COLO829 (cell line): Measurements from ENCODE around the gene GDF15.

Experiments
- DNase-seq: peaks from one replicate; pipeline ENCODE4 v3.0.0; 2012; ENCODE audit warnings: low spot score

The GDF15 gene

DNA sequence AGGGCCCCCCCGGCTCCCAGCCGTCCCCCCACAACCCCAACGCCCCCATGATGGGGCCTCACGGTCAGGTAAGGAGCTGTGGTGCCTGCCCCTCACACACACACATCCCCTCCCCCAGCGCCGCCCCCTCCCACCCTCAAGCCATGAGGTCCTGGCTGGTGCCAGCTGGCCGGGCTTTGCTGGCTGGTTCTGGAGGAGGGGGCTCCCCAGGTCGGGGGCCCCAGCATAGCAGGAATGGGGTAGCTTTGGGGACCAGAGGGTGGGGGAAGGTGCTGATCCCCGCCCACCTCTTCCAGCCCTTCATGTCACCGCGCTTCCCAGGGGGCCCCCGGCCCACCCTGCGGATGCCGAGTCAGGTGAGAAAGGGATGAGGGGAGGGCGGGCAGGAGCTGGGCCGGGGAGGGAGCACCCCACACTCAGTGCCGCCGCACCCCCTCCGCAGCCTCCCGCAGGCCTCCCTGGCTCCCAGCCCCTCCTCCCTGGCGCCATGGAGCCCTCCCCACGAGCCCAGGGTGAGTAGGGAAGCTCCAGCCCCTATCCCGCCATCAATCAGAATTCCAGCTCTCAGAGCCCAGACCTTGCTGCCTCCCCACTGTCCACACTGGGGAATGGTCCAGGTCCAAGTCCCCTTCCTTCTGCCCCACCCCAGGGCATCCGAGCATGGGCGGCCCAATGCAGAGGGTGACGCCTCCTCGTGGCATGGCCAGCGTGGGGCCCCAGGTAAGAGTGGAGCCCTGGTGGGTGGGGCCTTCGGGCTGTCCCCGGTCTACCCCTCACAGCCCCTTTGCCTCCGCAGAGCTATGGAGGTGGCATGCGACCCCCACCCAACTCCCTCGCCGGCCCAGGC is 45.6 kb downstream of the GDF15 start:
- no peak for DNase-seq

DNA sequence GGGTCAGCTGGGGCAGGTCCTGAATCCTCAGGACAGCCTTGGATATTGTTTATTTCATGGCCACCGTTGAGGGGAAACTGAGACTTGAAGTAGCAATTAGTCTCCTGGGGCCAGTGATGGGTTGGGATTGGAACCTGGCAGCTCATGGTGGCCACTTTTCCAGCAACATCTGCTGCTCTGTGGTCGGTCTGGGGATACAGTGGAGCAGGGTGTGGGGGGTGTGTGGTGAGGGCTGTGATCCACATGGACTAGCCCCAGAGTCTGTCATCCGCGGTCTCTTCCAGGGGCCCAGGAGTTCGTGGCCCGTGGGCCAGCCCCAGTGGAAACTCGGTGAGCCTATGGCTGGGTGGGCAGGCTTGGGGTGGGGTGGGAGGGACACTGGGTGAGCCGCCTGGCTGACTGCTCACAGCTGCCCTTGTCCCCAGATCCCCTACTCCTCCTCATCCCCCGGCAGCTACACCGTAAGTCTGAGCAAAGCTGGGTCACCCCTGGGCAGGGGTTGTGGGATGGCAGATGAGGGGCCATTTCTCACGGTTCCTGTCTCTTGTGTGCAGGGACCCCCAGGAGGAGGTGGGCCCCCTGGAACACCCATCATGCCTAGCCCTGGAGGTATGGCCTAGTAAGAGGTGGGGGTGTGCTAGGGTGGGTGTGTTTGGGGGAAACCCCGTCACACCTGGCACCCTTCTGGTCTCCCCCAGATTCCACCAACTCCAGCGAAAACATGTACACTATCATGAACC is 46.5 kb downstream of the GDF15 start:
- no peak for DNase-seq

DNA sequence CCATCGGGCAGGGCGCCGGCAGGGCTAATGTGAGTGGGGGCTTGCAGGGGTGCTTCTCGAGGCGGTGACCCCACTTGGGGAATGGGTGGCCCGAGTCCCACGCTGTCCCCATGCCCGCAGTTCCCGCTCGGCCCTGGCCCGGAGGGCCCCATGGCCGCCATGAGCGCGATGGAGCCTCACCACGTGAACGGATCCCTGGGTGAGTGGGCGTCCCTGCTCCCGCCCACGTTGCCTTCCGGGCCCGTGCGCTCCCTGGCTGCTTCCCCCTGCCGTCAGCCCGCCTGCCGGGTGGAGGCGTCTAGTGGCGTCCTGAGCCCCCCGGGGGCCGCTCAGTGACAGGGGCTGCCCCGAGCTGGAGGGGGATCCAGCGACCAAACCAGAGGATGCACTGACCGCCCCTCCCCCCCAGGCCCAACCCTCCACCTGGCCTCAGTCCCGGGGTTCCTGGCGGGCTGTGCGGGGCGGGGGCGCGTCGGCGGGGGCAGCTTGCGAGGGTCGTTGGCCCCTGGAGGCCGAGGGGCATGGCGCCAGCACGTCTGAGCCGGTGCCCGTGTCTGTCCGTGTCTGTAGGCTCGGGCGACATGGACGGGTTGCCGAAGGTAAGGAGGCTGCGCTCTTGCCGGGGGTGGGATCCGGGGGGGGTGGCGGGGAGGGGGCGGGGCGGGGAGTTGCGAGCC is 47.2 kb downstream of the GDF15 start:
- no peak for DNase-seq

DNA sequence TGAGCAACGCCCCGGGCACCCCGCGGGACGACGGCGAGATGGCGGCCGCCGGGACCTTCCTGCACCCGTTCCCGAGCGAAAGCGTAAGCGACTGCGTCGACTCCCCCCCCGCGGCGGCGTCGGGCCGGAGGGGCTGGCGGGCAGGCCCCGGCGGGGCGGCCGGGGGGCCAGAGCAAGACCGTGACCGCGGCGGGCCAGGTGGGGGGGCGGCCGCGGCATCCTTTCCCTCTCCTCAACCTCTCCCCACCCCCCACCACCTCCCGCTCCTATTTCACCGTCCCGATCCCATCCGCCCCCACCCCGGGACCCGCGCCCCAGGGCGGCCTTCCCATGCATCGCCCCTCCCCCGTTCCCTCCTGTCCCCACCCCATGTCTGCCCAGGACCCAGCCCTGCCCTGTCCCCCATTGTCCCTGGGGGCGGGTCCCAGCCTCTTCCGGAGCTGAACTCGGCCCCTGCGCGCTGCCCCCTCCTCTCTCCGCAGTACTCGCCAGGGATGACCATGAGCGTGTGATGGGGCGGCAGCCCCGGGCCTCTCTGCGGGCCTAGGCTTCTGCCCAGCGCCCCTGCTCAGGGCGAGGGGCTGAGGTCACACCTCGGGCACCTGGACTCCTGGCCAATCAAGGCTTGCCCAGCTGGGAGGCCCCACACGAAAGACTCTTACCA is 47.9 kb downstream of the GDF15 start:
- no peak for DNase-seq

DNA sequence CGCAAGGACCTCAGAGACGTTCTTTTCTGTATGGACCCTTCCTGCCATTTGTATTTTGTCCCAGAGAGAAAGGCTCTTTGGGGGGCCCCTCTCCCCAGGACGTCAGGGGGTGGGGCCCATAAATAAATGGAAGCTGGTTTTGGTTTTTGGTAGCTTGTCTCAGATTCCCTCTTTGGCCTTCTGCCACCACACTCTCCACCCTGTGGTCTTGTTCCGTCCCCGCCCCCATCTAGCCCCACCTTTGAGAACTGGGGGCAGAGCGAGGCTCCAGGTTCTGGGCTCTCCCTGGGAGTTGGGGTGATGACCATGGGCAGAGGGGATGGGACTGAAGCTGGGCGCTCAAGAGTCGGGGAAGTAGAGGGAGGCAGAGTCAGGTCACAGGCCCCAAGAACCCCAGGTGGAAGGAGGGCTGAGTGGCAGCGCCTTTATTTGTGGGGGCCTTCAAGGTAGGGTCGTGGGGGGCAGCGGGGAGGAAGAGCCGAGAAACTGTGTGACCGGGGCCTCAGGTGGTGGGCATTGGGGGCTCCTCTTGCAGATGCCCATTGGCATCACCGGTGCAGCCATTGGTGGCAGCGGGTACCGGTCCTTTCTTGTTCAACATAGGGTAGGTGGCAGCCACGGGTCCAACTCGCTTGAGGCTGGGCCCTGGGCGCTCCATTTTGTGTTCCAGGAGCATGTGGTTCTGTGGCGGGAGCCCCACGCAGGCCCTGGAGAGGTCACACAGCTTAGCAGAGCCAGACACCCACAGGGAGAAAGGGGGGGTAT is 48.6 kb downstream of the GDF15 start:
- no peak for DNase-seq

DNA sequence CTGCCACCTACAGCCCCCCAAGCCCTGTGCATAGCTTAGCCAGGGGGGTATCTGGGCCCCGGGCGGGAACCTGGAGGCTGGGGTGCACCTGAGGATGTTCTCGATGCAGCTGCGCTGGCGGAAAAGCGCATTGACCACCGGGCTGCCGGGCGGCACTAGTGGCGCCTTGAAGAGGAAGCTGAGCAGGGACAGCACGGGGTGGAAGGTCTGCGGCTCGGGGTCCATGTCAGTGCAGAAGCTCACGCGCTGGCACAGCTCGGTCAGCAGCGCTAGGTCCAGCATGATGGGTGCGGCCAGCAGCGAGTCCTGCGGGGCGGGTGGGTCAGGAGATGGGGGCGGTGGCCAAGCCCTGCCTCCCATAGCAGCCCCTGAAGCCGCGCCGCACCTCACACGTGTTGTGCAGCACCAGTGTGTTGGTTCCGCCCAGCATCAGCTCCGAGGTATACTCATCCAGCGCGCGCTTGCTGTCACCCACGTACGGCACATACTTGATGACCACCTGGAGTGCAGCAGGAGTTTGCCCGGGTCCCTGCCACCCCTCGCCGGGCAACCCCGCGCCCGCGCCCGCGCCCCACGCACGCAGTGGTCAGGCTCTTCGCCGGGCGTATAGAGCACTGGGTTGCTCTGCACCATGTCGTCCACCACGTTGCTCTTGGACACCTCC is 49.4 kb downstream of the GDF15 start:
- no peak for DNase-seq

DNA sequence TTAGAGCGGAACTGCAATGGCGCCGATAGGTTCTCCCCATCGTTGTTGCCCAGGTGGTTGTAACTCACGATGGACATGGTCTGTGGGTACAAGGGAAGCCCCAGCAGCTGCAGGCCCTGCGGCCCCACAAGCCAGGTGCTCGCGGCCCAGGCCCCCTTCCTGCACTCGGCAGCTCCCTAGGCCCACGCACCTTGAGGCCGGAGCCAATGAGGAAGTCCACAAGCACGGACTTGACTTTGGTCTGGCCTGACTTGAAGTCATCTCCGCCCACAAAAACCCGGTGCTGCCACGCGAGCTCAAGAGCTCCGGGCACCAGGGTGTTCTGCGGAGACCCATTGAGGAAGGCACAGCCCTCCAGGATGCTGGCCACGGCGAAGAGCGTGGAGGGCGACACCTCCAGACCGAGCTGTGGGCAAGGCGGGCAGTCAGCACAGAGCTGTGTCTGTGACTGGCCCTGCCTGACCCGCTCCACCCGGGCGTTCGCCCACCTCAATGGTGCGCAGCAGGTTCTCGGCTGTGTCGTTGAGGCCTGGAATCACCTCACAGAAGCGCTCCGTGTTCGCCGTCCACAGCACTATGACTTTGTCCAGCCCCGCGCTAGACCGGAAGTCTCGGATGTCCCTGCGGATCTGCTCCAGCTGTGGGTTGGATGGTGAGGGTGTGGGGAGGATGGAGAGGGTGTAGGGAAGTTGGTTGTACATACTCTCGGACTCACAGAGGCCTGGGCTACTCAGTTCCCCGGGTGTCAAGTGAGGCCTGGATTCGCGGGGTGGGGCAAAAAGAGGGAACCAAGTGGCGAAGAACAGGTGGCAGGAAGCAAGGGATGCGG is 50.1 kb downstream of the GDF15 start:
- DNase-seq: no peak

DNA sequence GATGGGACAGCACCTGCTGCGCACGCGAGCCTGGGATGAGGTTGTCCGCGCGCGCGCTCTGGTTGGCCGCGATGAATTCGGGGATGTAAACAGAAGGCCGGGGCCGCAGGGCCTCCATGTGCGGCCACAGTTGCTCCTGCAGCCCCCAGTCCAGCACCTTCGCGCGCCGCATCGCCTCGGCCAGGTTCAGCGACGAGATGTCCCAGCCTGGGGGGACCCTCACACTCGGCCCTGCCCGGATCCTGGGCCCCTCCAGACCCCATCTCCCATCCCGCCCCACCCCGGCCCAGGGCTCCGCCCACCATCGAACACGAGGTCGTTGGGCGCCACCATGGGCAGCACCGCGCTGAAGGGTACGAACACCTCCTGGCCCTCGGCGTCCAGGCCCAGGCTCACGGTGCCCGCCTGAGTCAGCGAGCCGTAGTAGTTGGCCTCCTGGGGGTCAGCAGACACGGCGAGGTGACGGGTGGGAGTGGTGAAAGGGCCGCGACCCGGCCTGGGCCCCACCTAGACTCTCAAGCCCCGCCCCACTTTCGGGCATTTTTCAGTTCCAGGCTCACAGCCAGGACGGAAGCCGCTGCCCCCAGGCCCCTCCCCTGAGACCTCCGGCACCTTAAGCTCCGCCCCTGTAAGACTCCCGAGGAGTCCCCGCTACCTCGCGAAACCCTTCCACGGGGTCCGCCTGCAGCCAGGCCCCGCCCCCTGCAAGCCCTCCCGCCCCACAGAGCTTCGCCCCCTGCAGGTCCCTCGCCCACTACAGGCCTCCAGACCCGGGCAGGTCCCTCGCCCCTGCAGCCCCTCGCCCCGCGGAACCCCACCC is 50.9 kb downstream of the GDF15 start:
- peak; percentile 96 for DNase-seq

DNA sequence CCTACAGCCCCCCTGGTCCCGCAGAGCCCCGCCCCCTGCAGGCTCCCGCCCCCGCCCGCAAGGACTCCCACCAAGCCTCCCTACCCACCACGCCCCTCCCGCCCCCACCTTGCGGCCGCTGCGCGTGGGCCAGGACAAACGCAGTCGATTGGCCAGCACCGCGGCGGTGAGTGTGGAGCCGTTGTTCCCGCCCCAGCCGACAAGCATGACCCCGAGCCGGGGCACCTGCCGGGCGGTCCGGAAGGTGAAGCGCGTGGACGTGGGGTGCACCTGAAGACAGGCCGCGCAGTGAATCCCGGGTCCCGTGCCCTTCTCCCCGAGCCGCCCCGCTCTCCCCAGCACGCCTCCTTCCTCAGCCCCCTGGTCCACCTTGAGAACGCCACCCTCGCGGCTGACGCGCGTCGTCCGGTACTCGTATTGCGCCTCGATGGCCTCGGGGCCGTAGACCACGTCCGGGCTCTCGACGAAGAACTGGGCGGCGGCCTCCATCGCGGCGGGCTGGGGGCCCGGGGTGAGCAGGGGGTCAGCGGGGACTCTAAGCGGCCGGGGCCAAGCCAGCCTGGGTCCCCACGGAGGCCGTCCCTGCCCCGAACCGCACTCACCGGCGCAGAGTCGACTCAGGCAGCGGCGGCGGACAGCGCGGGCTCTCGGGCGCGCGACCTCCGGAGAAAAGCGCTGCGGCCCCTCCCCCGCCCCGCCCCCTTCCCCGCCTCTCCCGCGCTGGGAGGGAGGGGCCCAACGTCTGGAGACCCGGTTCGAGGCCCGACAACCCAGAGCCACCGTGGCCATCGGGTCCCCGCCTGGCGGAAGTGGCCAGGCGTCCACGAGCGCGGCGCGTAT is 51.8 kb downstream of the GDF15 start, which contains the start of gene ISYNA1:
ISYNA1 (minus strand) TSS at position 643 of the 840 bp plus-strand sequence; CDS start at position 489, 154 bp downstream.
- DNase-seq: peak; percentile 63

DNA sequence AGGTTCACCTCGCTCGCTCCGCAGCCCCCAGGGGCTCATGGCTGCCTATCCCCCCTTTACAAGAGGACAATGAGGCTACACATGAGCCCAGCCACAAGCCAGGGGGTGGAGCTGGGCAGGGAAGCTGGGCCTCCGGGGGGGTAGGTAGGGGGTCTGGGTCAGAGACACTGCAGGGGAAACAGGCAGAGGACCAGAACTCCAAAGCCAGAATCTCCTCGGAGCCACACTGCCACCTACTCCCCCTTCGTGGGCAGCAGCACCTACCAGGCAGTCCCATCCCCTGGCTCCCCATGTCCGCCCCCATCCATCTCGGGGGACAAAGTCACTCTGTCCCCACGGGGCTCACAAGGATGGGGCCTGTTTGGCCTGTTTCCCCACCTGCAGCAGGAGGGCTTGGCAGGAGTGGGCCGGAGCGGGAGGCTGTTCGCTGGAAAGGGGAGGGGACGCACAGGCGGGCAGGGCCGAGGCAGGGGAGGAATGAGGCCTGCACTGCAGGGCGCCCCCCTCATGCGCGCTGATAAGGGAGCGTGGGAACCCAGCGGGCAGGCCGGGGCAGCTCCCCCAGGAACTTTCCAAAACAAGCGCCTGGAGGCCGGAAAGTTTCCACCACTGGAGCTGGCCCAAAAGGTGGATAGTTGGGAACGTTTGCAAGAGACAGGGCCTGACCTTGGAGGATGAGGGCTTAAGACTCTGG is 52.5 kb downstream of the GDF15 start:
- DNase-seq: no peak
